ENCODE measurements around the gene C2orf76. TPM values are rescaled to one million over a fixed set of nuclear protein-coding genes. Genes with fewer than 3 reads are reported as not detected.

The C2orf76 gene
- total RNA-seq, 2 donors from 2014 or later = 10.7 to 10.9 TPM

DNA sequence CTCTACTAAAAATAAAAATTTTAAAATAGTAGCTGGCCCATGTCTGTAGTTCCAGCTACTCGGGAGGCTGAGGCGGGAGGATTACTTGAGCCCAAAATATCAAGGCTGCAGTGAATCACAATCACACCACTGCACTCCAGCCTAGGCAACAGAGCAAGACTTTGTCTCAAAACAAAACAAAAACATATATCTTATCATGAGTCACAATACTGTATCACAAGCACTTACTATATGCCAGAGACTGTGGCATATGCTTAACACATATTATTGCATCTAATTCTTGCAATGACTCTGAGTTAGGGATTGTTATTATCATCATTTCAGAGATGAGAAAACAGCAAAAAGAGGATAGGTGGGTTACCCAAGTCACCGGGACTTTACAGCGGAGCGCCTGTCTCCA is 35.5 kb upstream of the C2orf76 start:
- Histone ChIP-seq H3K4me3 (ENCODE audit: low read length) (no peak overlapping the region), H3K27ac (ENCODE audit: low read depth, low read length) (no peak overlapping the region), H3K9ac (ENCODE audit: extremely low read depth, low read length, poor library complexity, severe bottlenecking) (no peak overlapping the region), H3K27me3 (ENCODE audit: control insufficient read depth, insufficient read depth, low read length, poor library complexity, severe bottlenecking) (no peaks in the 10 kb centered on the region), H3K4me1 (ENCODE audit: control insufficient read depth, insufficient read depth, low read length) (no peaks in the 10 kb centered on the region), H3K9me3 (ENCODE audit: control insufficient read depth, low read length) (no peaks in the 10 kb centered on the region), H3K36me3 (ENCODE audit: control insufficient read depth, insufficient read depth, low read length) (no peaks in the 10 kb centered on the region)
- 93 to 98% methylated on average over 5 of the region's 5 CpGs for WGBS, 2 experiments (ENCODE audit: insufficient coverage in 1 of 2, insufficient read length in 1 of 2)
- Mint-ChIP-seq H3K9me3 (no peaks in the 10 kb centered on the region), H3K36me3 (ENCODE audit: low read depth) (no peaks in the 10 kb centered on the region), H3K4me1 (no peaks in the 10 kb centered on the region), H3K4me3 (no peak overlapping the region), H3K27me3 (ENCODE audit: insufficient read depth) (peaks cover 5% of the 10 kb centered on the region), H3K27ac (no peak overlapping the region)
- no peak for DNase-seq
- TF ChIP-seq, protein P1, sequence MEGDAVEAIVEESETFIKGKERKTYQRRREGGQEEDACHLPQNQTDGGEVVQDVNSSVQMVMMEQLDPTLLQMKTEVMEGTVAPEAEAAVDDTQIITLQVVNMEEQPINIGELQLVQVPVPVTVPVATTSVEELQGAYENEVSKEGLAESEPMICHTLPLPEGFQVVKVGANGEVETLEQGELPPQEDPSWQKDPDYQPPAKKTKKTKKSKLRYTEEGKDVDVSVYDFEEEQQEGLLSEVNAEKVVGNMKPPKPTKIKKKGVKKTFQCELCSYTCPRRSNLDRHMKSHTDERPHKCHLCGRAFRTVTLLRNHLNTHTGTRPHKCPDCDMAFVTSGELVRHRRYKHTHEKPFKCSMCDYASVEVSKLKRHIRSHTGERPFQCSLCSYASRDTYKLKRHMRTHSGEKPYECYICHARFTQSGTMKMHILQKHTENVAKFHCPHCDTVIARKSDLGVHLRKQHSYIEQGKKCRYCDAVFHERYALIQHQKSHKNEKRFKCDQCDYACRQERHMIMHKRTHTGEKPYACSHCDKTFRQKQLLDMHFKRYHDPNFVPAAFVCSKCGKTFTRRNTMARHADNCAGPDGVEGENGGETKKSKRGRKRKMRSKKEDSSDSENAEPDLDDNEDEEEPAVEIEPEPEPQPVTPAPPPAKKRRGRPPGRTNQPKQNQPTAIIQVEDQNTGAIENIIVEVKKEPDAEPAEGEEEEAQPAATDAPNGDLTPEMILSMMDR (conservative IDR thresholded peaks at IDR 0.05) = no peak

DNA sequence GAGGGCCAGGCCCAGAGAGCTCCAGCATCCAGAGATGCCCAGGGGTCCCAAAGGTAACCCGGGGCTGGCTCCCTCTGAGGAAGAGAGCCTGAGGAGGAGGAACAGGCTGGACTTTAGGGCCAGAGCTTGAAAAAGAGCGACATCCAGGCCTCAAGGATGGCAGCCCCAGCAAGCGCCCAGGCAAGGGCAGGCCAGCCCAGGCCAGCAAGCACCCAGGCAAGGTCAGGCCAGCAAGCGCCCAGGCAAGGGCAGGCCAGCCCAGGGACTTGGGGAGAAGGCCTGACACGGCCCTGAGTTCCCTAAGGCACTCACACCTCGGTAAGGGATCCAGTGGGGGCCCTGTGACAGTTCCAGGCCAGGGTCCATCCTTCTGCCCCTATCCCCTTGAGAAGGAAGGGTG is 30.6 kb upstream of the C2orf76 start:
- no peaks in the 10 kb centered on the region for H3K9me3 Mint-ChIP-seq
- H3K9me3 ChIP-seq (ENCODE audit: control insufficient read depth, low read length) = no peaks in the 10 kb centered on the region
- no peaks in the 10 kb centered on the region for H3K27me3 ChIP-seq (ENCODE audit: control insufficient read depth, insufficient read depth, low read length, poor library complexity, severe bottlenecking)
- H3K4me3 ChIP-seq (ENCODE audit: low read length) = no peak overlapping the region
- H3K27me3 Mint-ChIP-seq (ENCODE audit: insufficient read depth) = peaks cover 3% of the 10 kb centered on the region
- no peak overlapping the region for H3K27ac ChIP-seq (ENCODE audit: low read depth, low read length)
- H3K27ac Mint-ChIP-seq = no peak overlapping the region
- 91 to 100% methylated on average over 1 to 6 of the region's 6 CpGs for WGBS, 2 experiments (ENCODE audit: insufficient coverage in 1 of 2, insufficient read length in 1 of 2)
- no peak overlapping the region for H3K9ac ChIP-seq (ENCODE audit: extremely low read depth, low read length, poor library complexity, severe bottlenecking)
- DNase-seq = peak; percentile 26
- H3K36me3 Mint-ChIP-seq (ENCODE audit: low read depth) = no peaks in the 10 kb centered on the region
- TF ChIP-seq, protein P1 (conservative IDR thresholded peaks at IDR 0.05) = no peak
- no peaks in the 10 kb centered on the region for H3K4me1 Mint-ChIP-seq
- no peaks in the 10 kb centered on the region for H3K36me3 ChIP-seq (ENCODE audit: control insufficient read depth, insufficient read depth, low read length)
- H3K4me1 ChIP-seq (ENCODE audit: control insufficient read depth, insufficient read depth, low read length) = no peaks in the 10 kb centered on the region
- H3K4me3 Mint-ChIP-seq = no peak overlapping the region

DNA sequence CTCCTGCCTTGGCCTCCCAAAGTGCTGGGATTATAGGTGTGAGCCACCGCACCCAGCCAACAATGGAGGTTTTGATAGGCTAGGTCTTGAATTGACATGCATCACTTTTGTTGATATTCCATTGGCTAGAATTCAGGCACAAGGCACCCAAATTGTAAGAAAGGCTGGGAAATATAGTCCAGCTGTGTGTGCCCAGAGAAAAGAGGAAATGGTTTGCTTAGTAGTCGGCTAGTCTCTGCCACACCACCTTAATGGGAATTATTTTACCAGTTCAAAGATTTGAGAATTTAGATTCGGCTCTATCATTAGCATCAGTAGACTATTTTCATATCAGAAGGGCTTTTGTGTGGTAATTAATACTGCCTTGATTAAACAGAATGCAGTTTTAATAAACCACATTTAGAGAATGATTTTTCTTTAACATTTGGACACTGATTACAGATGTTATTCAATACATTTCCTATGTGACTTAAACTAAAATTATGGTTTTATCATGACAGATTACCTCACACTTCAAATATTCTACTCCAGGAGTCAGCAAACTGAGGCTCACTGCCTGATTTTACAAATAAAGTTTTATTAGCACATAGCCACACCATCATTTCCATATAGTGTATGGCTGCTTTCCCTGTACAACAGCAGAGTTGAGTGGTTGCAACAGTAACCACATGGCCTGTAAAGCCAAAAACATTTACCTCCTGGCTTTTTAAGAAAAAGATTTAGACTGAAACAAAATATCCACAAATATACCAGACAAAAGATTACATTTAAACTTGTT is 27.5 kb upstream of the C2orf76 start:
- WGBS, 2 experiments (ENCODE audit: insufficient coverage in 1 of 2, insufficient read length in 1 of 2) = 90 to 97% methylated on average over 1 to 2 of the region's 3 CpGs
- peaks cover 4% of the 10 kb centered on the region for H3K4me1 Mint-ChIP-seq
- H3K9ac ChIP-seq (ENCODE audit: extremely low read depth, low read length, poor library complexity, severe bottlenecking) = no peak overlapping the region

More for the DNA sequence above, 27.5 kb upstream of the C2orf76 start:
- TF ChIP-seq, protein P1 (conservative IDR thresholded peaks at IDR 0.05) = no peak
- DNase-seq = peak; percentile 3
- Histone ChIP-seq H3K27ac (ENCODE audit: low read depth, low read length) (no peak overlapping the region), H3K9me3 (ENCODE audit: control insufficient read depth, low read length) (no peaks in the 10 kb centered on the region), H3K36me3 (ENCODE audit: control insufficient read depth, insufficient read depth, low read length) (no peaks in the 10 kb centered on the region), H3K4me3 (ENCODE audit: low read length) (no peak overlapping the region), H3K4me1 (ENCODE audit: control insufficient read depth, insufficient read depth, low read length) (no peaks in the 10 kb centered on the region), H3K27me3 (ENCODE audit: control insufficient read depth, insufficient read depth, low read length, poor library complexity, severe bottlenecking) (no peaks in the 10 kb centered on the region)
- H3K36me3 Mint-ChIP-seq (ENCODE audit: low read depth) = no peaks in the 10 kb centered on the region
- H3K27me3 Mint-ChIP-seq (ENCODE audit: insufficient read depth) = no peaks in the 10 kb centered on the region
- no peak overlapping the region for H3K27ac Mint-ChIP-seq
- no peaks in the 10 kb centered on the region for H3K9me3 Mint-ChIP-seq
- no peak overlapping the region for H3K4me3 Mint-ChIP-seq
